ENCODE data around the gene TDP2.
"Not testable (repeated sequence)": the region's sequence is repeated elsewhere in the genome, so short reads cannot be mapped to it uniquely, and the experiment has no call there.

TDP2 gene

GRCh38 chr6:24666641-24667377 lies at the start of gene TDP2, which contains the start of gene ACOT13:
Gene TDP2, minus strand, starts transcription at chr6:24666899. Its CDS starts 37 bp downstream, at chr6:24666862.
Gene ACOT13, plus strand, starts transcription at chr6:24667077. Its CDS starts 187 bp downstream, at chr6:24667264.
- DNase-seq (ENCODE audit: low read depth in 2 of 2): peak; percentile 91 to 94

GRCh38 chr6:24710519-24711303 lies 44.0 kb upstream of the TDP2 start:
- no peak for DNase-seq (ENCODE audit: low read depth in 2 of 2)

DNA sequence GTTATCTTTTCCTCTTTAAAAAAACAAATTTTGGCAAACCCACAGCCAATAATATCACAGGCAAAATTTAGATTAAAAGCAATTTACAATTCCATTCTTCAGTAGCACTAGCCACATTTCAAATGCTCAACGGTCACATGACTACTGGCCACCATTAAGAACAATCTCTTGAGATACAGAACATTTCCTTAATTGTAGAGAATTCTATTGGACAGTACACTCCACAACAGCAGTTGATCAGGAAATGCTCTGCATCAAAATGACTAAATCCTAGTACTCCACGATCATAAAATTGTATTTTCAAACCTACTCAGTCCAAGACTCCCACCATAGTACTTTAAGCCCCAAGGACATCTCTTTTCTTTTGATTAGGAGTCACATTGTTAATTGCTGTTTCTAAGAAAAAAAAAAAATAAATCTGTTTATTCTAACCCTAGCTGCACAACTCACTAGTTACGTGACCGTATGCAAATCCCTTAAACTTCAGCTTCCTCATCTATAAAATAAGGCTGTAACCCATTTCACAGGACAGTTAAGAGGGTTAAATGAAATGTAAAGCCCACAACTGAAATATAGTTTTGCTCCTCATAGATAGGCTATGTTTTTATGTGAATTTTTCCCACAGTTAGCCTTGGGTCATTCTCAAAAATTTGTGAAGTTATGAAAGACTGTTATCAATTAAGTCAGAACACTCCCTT lies 42.5 kb upstream of the TDP2 start:
- DNase-seq (ENCODE audit: low read depth in 2 of 2): no peak

DNA sequence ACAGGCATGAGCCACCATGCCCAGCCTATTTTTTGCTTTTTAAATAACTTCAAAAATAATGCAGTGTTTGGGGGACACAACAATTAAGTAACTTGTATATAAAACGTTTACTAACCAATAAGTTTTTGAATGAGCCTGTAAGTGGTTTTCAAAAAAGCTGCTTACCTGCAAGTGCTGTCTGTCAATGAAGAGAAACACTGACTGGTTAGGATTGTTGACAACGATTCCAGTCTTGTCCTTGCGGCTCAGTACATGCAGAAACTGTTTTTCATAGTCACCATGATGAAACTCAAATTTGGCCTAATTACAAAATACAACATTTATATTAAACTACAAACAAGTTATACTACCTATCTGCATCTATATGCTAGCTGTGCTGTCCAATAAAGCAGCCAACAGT lies 41.9 kb upstream of the TDP2 start:
- no peak for DNase-seq (ENCODE audit: low read depth in 2 of 2)

DNA sequence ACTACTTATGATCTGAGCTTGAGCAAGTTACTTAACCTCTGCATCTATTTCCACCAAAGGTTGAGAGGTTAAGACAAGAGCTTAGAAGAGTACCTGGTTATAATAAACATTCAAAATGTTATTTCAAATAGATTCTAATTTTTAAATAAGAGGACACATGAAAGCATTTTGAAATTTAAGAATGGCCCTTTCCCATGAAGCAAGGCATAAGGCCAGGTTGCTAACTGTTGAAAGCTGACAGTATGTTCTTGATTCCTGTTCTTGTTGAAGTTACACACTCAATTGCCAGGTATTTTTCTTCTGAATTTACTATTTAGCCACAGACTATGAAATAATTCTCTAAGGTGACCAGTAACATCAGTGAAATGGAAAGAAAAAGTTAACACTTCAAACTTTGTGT lies 37.8 kb upstream of the TDP2 start:
- no peak for DNase-seq (ENCODE audit: low read depth in 2 of 2)

GRCh38 chr6:24702720-24703282 lies 36.1 kb upstream of the TDP2 start:
- no peak for DNase-seq (ENCODE audit: low read depth in 2 of 2)

GRCh38 chr6:24699521-24700359 lies 33.0 kb upstream of the TDP2 start:
- no peak for DNase-seq (ENCODE audit: low read depth in 2 of 2)

DNA sequence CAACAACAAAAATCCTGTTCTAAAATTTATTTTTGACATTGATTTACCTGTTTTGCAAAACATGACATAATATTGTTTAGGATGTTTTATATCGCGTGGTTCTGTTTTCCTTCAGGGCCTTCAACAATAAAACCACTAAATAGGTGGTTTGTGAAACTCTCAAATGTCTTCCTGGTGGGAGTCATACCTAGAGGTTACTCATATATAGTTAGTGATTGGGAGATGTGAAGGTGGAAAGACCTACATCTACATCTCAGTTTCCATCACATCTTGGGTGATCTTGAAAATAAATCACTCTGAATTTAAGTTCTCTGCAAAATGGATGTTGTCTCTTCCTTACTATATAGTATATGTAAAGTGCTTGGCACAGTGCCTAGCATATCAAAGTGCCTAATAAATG lies 29.4 kb upstream of the TDP2 start:
- no peak for DNase-seq (ENCODE audit: low read depth in 2 of 2)

GRCh38 chr6:24695635-24696034 lies 28.9 kb upstream of the TDP2 start:
- not testable (repeated sequence) for DNase-seq (ENCODE audit: low read depth in 2 of 2)

DNA sequence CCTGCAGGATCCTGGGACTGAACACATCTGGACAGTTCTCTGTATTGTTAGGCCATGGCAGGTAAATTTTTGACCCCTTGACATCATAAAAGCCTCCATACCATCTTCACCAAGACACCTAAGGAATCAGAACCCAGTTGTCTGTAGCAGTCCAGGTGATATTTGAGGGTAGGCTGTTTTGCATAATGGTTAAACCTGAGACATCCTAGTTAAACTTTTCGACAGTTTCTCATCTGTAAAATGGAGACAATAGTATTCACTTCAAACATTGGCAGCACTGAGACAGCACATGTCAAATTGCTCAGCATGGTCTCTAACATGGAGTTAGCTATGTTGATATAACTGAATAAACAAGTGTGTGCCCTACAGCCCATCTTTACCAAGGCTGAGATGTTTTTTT lies 27.5 kb upstream of the TDP2 start:
- DNase-seq (ENCODE audit: low read depth in 2 of 2): no peak

GRCh38 chr6:24692848-24693592 lies 26.3 kb upstream of the TDP2 start:
- DNase-seq (ENCODE audit: low read depth in 2 of 2): no peak

GRCh38 chr6:24692415-24692814 lies 25.7 kb upstream of the TDP2 start:
- no peak for DNase-seq (ENCODE audit: low read depth in 2 of 2)

DNA sequence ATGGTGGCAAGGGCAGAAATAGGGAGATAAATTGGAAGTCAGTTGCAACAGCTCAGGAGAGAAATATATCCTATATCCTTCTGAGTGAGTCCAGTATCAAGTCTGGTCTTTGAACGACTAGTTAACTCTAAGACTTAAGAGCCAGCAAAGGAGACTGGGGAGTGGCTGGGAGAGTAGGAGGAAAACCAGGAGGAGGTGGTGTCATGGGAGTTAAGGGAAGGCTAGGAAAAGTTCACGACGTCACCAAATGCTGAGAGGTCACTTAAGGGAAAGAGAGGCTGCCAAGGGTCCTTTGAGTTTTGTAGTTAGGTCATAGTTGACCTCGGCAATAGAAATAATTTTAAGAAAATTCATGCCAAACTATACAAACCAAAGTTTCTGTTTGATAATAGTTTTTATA lies 25.3 kb upstream of the TDP2 start:
- DNase-seq (ENCODE audit: low read depth in 2 of 2): no peak

- no peak for DNase-seq (ENCODE audit: low read depth in 2 of 2)
Measured at GRCh38 chr6:24691550-24691949, 24.9 kb upstream of the TDP2 start.

DNA sequence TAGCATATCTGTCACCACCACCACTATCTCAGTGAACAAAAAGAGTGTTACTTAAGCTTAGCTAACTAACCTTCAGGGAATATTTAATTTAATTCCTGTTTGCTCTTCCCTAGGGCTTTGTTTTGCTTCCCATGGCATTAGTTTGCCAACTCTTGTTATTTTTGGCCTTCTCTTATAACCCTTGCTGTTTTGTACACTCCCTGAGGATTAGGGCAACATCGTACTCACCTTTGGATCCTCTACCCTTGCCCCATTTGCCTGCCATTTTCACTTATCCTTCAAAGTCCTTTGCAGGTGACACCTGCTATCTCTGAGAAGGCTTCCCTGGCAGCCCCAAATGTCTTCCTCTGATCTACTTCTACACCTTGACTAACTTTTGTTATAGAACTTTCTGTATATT lies 23.9 kb upstream of the TDP2 start:
- no peak for DNase-seq (ENCODE audit: low read depth in 2 of 2)

- no peak for DNase-seq (ENCODE audit: low read depth in 2 of 2)
Measured at GRCh38 chr6:24689964-24690363, 23.3 kb upstream of the TDP2 start.

DNA sequence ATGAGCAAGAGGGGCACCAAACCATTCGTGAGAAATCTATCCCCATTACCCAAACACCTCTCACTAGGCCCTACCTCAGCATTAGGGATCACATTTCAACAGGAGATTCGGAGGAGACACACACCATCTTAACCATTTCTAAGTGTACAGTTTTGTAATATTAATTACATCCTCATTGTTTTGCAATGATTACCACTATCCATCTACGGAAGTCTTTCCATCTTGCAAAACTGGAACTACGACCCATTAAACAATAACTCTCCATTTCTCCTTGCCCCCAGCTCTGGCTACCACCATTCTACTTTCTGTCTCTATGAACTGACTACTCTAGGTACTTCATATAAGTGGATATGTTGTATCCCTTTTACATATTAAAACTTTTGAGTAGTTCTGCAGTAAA lies 20.2 kb upstream of the TDP2 start:
- DNase-seq (ENCODE audit: low read depth in 2 of 2): no peak

- DNase-seq (ENCODE audit: low read depth in 2 of 2): no peak
Measured at GRCh38 chr6:24686408-24686807, 19.7 kb upstream of the TDP2 start.

DNA sequence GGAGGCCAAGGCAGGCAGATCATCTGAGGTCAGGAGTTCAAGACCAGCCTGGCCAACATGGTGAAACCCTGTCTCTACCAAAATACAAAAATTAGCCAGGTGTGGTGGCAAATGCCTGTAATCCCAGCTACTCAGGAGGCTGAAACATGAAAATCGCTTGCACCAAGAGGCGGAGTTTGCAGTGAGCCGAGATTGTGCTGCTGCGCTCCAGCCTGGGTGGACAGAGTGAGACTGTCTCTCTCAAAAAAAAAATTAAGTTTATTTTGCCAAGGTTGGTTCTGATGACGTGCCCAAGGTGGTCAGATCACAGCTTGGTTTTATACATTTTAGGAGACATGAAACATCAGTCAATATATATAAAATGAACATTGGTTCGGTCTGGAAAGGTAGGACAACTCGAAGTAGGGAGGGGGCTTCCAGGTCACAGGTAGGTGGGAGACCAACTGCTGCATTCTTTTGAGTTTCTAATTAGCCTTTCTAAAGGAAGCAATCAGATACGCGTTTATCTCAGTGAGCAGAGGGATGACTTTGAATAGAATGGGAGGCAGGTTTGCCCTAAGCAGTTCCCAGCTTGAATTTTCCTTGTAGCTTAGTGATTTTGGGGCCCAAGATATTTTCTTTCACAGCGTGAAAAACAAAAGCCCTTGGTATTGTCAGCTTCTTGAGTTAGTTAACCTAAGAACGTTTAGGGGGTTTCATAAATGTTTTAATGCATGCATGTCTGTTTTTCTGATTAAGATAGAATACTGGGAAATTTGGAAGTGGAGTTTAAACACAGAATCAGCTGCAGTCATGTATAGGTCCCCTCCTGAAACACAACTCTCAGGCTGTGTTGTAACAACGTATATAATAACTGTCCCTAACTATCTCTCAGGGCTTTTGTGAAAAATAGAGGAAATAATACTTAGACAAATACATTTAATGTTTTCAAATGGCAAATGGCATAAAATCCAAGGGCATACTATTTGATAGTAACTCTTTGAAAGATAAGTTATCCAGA lies 16.9 kb upstream of the TDP2 start:
- no peak for DNase-seq (ENCODE audit: low read depth in 2 of 2)

All from stimulated activated CD8-positive, alpha-beta memory T cell treated with anti-CD3 and anti-CD28 coated beads, Interleukin-2, amount 100 ng/mL, for 1 hour (primary cell).